NCI-H2171 (cell line): ENCODE measurements around the gene MCUR1.
A peak's percentile ranks its signal among the peaks of the same experiment; 100 is the strongest.
"Not testable (repeated sequence)": the region's sequence is repeated elsewhere in the genome, so short reads cannot be mapped to it uniquely, and the experiment has no call there.

ENCODE experiments used
- DNase-seq: peaks from one replicate; lab custom pipeline; 2025; lab: John Stamatoyannopoulos, UW

MCUR1 gene

GRCh38 chr6:13828656-13829301 is 14.4 kb upstream of the MCUR1 start:
- not testable (repeated sequence) for DNase-seq

- DNase-seq = no peak
Observed at GRCh38 chr6:13827032-13827431, 12.7 kb upstream of the MCUR1 start.

GRCh38 chr6:13825871-13826270 is 11.5 kb upstream of the MCUR1 start:
- DNase-seq = no peak

- no peak for DNase-seq
Observed at GRCh38 chr6:13818341-13818740, 4.0 kb upstream of the MCUR1 start.

GRCh38 chr6:13814938-13815575 is 700 bp upstream of the MCUR1 start:
- no peak for DNase-seq

- peak; percentile 58 for DNase-seq
Observed at GRCh38 chr6:13813621-13814175, 659 bp downstream of the MCUR1 start.

- no peak for DNase-seq
Observed at GRCh38 chr6:13813026-13813425, 1.3 kb downstream of the MCUR1 start.

- no peak for DNase-seq
Observed at GRCh38 chr6:13812359-13812642, 2.1 kb downstream of the MCUR1 start.

- no peak for DNase-seq
Observed at GRCh38 chr6:13811627-13812358, 2.6 kb downstream of the MCUR1 start.

GRCh38 chr6:13810688-13811446 is 3.5 kb downstream of the MCUR1 start:
- DNase-seq = no peak

- DNase-seq = no peak
Observed at GRCh38 chr6:13808801-13809200, 5.6 kb downstream of the MCUR1 start.

GRCh38 chr6:13807696-13808095 is 6.7 kb downstream of the MCUR1 start:
- DNase-seq = no peak

- DNase-seq = no peak
Observed at GRCh38 chr6:13803581-13803980, 10.8 kb downstream of the MCUR1 start.

GRCh38 chr6:13800615-13801014 is 13.7 kb downstream of the MCUR1 start:
- no peak for DNase-seq

GRCh38 chr6:13796781-13797180 is 17.6 kb downstream of the MCUR1 start:
- no peak for DNase-seq

GRCh38 chr6:13795041-13795750 is 19.2 kb downstream of the MCUR1 start:
- peak; percentile 65 for DNase-seq

GRCh38 chr6:13794184-13794583 is 20.2 kb downstream of the MCUR1 start:
- DNase-seq = peak; percentile 50

- DNase-seq = no peak
Observed at GRCh38 chr6:13789746-13790145, 24.6 kb downstream of the MCUR1 start.

GRCh38 chr6:13788820-13789219 is 25.5 kb downstream of the MCUR1 start:
- DNase-seq = no peak

- DNase-seq = no peak
Observed at GRCh38 chr6:13787137-13787536, 27.2 kb downstream of the MCUR1 start.

- not testable (repeated sequence) for DNase-seq
Observed at GRCh38 chr6:13780162-13780561, 34.2 kb downstream of the MCUR1 start.

GRCh38 chr6:13778028-13778427 is 36.3 kb downstream of the MCUR1 start:
- no peak for DNase-seq
